Neural cell (in vitro differentiated cells): Measurements from ENCODE around the gene LRCOL1. TPM values are rescaled to one million over a fixed set of nuclear protein-coding genes. Genes with fewer than 3 reads are reported as not detected.

Experiments
- H2AFZ ChIP-seq: fragments of 200-600, 300-800 bp; sonication (generic), shearing (Covaris generic); 2 replicates; pipeline ENCODE4 v1.6.0; 2014; ENCODE audit warnings: low read depth, mild to moderate bottlenecking, antibody characterized with exemption, low read length, moderate library complexity
- H3F3A ChIP-seq: fragments of 200-600 bp; shearing (Covaris generic); 2 replicates; pipeline ENCODE4 v1.6.1; 2016; ENCODE audit warnings: mild to moderate bottlenecking, moderate library complexity, mixed read lengths, antibody characterized with exemption, low read length; ENCODE audit not compliant: insufficient read depth, poor library complexity, severe bottlenecking
- H3K27ac ChIP-seq: fragments of 200-600, 300-800 bp; sonication (generic), shearing (Covaris generic); 2 replicates; pipeline ENCODE4 v1.5.1; 2014; ENCODE audit warnings: mild to moderate bottlenecking, low read length, moderate library complexity
- H3K27me3 ChIP-seq: fragments of 300-800, 200-600 bp; sonication (generic), shearing (Covaris generic); 2 replicates; pipeline ENCODE4 v1.6.0; 2014; ENCODE audit warnings: mild to moderate bottlenecking, low read depth, low read length, moderate library complexity; ENCODE audit not compliant: insufficient read depth
- H3K36me3 ChIP-seq: fragments of 300-800, 200-600 bp; sonication (generic), shearing (Covaris generic); 2 replicates; pipeline ENCODE4 v1.5.1; 2014; ENCODE audit warnings: mild to moderate bottlenecking, antibody characterized with exemption, low read length, moderate library complexity; ENCODE audit not compliant: insufficient read depth
- H3K4me2 ChIP-seq: fragments of 300-800, 200-600 bp; sonication (generic), shearing (Covaris generic); 2 replicates; pipeline ENCODE4 v1.6.0; 2014; ENCODE audit warnings: mild to moderate bottlenecking, low read length
- H3K4me3 ChIP-seq: fragments of 300-800, 200-600 bp; sonication (generic), shearing (Covaris generic); 2 replicates; pipeline ENCODE4 v1.5.1; 2014; ENCODE audit warnings: mild to moderate bottlenecking, low read length, moderate library complexity
- H3K79me2 ChIP-seq: fragments of 200-600 bp; shearing (Covaris generic); replicated peaks from 2 replicates; pipeline ENCODE4 v1.6.0; 2014; ENCODE audit warnings: mild to moderate bottlenecking, low read length, moderate library complexity; ENCODE audit not compliant: insufficient read depth
- H3K9ac ChIP-seq: fragments of 300-800, 200-600 bp; sonication (generic), shearing (Covaris generic); 2 replicates; pipeline ENCODE4 v1.6.1; 2016; ENCODE audit warnings: mild to moderate bottlenecking, low read length, mixed read lengths
- H3K9me2 ChIP-seq: fragments of 200-600 bp; shearing (Covaris generic); 2 replicates; pipeline ENCODE4 v1.6.1; 2016; ENCODE audit warnings: mild to moderate bottlenecking, low read length, mixed read lengths; ENCODE audit not compliant: insufficient read depth
- H3K9me3 ChIP-seq: fragments of 200-600, 300-800 bp; sonication (generic), shearing (Covaris generic); 2 replicates; pipeline ENCODE4 v1.6.1; 2016; ENCODE audit warnings: mild to moderate bottlenecking, mixed run types, low read length, moderate library complexity, mixed read lengths
- H4K20me1 ChIP-seq: fragments of 200-600 bp; shearing (Covaris generic); 2 replicates; pipeline ENCODE4 v1.6.1; 2016; ENCODE audit warnings: mild to moderate bottlenecking, mixed run types; ENCODE audit not compliant: insufficient read depth
- CTCF ChIP-seq: fragments of 450-650 bp; IDR thresholded peaks from 2 replicates; pipeline ENCODE4 v1.5.1; 2014; ENCODE audit warnings: antibody characterized with exemption, mild to moderate bottlenecking, moderate library complexity; ENCODE audit not compliant: poor library complexity, severe bottlenecking
- EP300 ChIP-seq: fragments of 450-650 bp; conservative IDR thresholded peaks from 2 replicates; pipeline ENCODE4 v1.6.1; 2014; ENCODE audit warnings: antibody characterized with exemption, mild to moderate bottlenecking, moderate library complexity; ENCODE audit not compliant: poor library complexity, severe bottlenecking
- EZH2 ChIP-seq: fragments of 200-600, 300-800 bp; shearing (Covaris generic), sonication (generic); IDR thresholded peaks from 2 replicates; pipeline ENCODE4 v1.6.1; 2014; ENCODE audit warnings: antibody characterized with exemption, low read length, borderline replicate concordance, mild to moderate bottlenecking; ENCODE audit not compliant: insufficient read depth, poor library complexity, severe bottlenecking
- MXI1 ChIP-seq: fragments of 450-650 bp; conservative IDR thresholded peaks from 2 replicates; pipeline ENCODE4 v1.6.1; 2014; ENCODE audit warnings: antibody characterized with exemption, mild to moderate bottlenecking; ENCODE audit not compliant: poor library complexity, severe bottlenecking
- POLR2AphosphoS5 ChIP-seq: IDR thresholded peaks from 2 replicates; pipeline ENCODE4 v1.6.1; 2012
- RAD21 ChIP-seq: fragments of 450-650 bp; conservative IDR thresholded peaks from 2 replicates; pipeline ENCODE4 v1.6.1; 2014; ENCODE audit warnings: antibody characterized with exemption, mild to moderate bottlenecking, moderate library complexity
- SMC3 ChIP-seq: fragments of 450-650 bp; conservative IDR thresholded peaks from 2 replicates; pipeline ENCODE4 v1.6.1; 2014; ENCODE audit warnings: antibody characterized with exemption, mild to moderate bottlenecking, moderate library complexity; ENCODE audit not compliant: poor library complexity
- TAF1 ChIP-seq: IDR thresholded peaks from 2 replicates; pipeline ENCODE4 v1.6.1; 2012; ENCODE audit warnings: low read depth
- polyA plus RNA-seq: library from polyadenylated mRNA; depleted of rRNA; stranded (reverse); fragments of >200 nt; gene quantifications from 2 replicates; pipeline ENCODE4 v1.2.3, GENCODE V29; 2014
- TF ChIP-seq, protein P1 (sequence below): IDR thresholded peaks from 2 replicates; pipeline ENCODE4 v1.6.1; 2012; ENCODE audit warnings: borderline replicate concordance

The LRCOL1 gene
- polyA plus RNA-seq, 1 donor from 2014 or later = not detected

DNA sequence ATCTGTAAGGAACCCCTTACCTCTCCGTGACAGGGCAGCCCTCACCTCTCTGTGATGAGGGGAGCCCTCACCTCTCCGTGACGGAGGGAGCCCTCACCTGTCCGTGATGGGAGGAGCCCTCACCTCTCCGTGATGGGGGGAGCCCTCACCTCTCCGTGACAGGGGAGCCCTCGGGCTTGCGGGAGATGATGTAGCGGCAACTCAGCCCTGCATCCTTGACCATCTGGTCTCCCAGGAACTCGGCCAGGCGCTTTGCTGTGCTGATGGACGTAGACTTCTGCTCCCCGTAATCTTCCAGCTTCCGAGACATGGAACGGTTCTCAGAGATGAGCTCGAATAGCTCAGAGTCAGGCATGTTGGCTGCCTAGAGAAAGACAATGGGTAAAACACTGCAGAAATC is 48.8 kb upstream of the LRCOL1 start:
- TF ChIP-seq RAD21 (no peak), EP300 (no peak), EZH2 (no peak), POLR2AphosphoS5 (no peak), SMC3 (no peak), MXI1 (no peak), CTCF (no peak), TAF1 (no peak)
- TF ChIP-seq, protein P1, sequence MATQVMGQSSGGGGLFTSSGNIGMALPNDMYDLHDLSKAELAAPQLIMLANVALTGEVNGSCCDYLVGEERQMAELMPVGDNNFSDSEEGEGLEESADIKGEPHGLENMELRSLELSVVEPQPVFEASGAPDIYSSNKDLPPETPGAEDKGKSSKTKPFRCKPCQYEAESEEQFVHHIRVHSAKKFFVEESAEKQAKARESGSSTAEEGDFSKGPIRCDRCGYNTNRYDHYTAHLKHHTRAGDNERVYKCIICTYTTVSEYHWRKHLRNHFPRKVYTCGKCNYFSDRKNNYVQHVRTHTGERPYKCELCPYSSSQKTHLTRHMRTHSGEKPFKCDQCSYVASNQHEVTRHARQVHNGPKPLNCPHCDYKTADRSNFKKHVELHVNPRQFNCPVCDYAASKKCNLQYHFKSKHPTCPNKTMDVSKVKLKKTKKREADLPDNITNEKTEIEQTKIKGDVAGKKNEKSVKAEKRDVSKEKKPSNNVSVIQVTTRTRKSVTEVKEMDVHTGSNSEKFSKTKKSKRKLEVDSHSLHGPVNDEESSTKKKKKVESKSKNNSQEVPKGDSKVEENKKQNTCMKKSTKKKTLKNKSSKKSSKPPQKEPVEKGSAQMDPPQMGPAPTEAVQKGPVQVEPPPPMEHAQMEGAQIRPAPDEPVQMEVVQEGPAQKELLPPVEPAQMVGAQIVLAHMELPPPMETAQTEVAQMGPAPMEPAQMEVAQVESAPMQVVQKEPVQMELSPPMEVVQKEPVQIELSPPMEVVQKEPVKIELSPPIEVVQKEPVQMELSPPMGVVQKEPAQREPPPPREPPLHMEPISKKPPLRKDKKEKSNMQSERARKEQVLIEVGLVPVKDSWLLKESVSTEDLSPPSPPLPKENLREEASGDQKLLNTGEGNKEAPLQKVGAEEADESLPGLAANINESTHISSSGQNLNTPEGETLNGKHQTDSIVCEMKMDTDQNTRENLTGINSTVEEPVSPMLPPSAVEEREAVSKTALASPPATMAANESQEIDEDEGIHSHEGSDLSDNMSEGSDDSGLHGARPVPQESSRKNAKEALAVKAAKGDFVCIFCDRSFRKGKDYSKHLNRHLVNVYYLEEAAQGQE = no peak
- H3K27ac ChIP-seq = no peak overlapping the region
- H3K9me2 ChIP-seq = no peaks in the 10 kb centered on the region
- no peak overlapping the region for H3K9ac ChIP-seq
- no peak overlapping the region for H3K4me3 ChIP-seq
- no peaks in the 10 kb centered on the region for H3K27me3 ChIP-seq
- H3K9me3 ChIP-seq = no peaks in the 10 kb centered on the region
- no peaks in the 10 kb centered on the region for H3F3A ChIP-seq
- H3K79me2 ChIP-seq = no peaks in the 10 kb centered on the region
- no peak overlapping the region for H2AFZ ChIP-seq
- no peak overlapping the region for H3K4me2 ChIP-seq
- no peaks in the 10 kb centered on the region for H3K36me3 ChIP-seq
- no peaks in the 10 kb centered on the region for H4K20me1 ChIP-seq

GRCh38 chr12:132658149-132658894 is 47.9 kb upstream of the LRCOL1 start:
- Histone ChIP-seq H3K36me3 (no peaks in the 10 kb centered on the region), H3K9me2 (no peaks in the 10 kb centered on the region), H3K79me2 (no peaks in the 10 kb centered on the region), H4K20me1 (no peaks in the 10 kb centered on the region), H3K27ac (no peak overlapping the region), H3F3A (no peaks in the 10 kb centered on the region), H3K4me3 (no peak overlapping the region), H3K4me2 (no peak overlapping the region), H3K9me3 (no peaks in the 10 kb centered on the region), H2AFZ (no peak overlapping the region), H3K9ac (no peak overlapping the region), H3K27me3 (no peaks in the 10 kb centered on the region)
- TF ChIP-seq EZH2 (no peak), RAD21 (no peak), POLR2AphosphoS5 (no peak), CTCF (no peak), MXI1 (no peak), SMC3 (no peak), TAF1 (no peak), EP300 (no peak)
- TF ChIP-seq, protein P1 = no peak
